Ishikawa (cell line): ENCODE measurements around the gene HELT.

Experiments
- CEBPB ChIP-seq: IDR thresholded peaks from 2 replicates; pipeline ENCODE4 v1.6.1; 2012
- CREB1 ChIP-seq: IDR thresholded peaks from 2 replicates; pipeline ENCODE4 v1.6.1; 2012; ENCODE audit warnings: low read depth
- EGR1 ChIP-seq: IDR thresholded peaks from 2 replicates; pipeline ENCODE4 v1.6.1; 2012
- EP300 ChIP-seq: IDR thresholded peaks from 2 replicates; pipeline ENCODE4 v1.6.1; 2012; ENCODE audit warnings: borderline replicate concordance
- FOXM1 ChIP-seq: IDR thresholded peaks from 2 replicates; pipeline ENCODE4 v1.6.1; 2012; ENCODE audit warnings: low read depth, borderline replicate concordance
- NFIC ChIP-seq: IDR thresholded peaks from 2 replicates; pipeline ENCODE4 v1.6.1; 2012
- RAD21 ChIP-seq: IDR thresholded peaks from 2 replicates; pipeline ENCODE4 v1.6.1; 2012; ENCODE audit warnings: low read depth
- TAF1 ChIP-seq: IDR thresholded peaks from 2 replicates; pipeline ENCODE4 v1.6.1; 2012; ENCODE audit warnings: low read depth, mild to moderate bottlenecking
- TCF12 ChIP-seq: IDR thresholded peaks from 2 replicates; pipeline ENCODE4 v1.6.1; 2012; ENCODE audit warnings: low read depth
- TEAD4 ChIP-seq: IDR thresholded peaks from 2 replicates; pipeline ENCODE4 v1.6.1; 2012
- YY1 ChIP-seq: IDR thresholded peaks from 2 replicates; pipeline ENCODE4 v1.6.1; 2012; ENCODE audit warnings: low read depth
- ZBTB7A ChIP-seq: IDR thresholded peaks from 2 replicates; pipeline ENCODE4 v1.6.1; 2012; ENCODE audit warnings: low read depth
- TF ChIP-seq, protein P1 (sequence below): IDR thresholded peaks from 2 replicates; pipeline ENCODE4 v1.6.1; 2012
- TF ChIP-seq, protein P2 (sequence below): IDR thresholded peaks from 2 replicates; pipeline ENCODE4 v1.6.1; 2012
- TF ChIP-seq, protein P3 (sequence below): IDR thresholded peaks from 2 replicates; pipeline ENCODE4 v1.6.1; 2012; ENCODE audit warnings: low read depth, mild to moderate bottlenecking

The HELT gene

DNA sequence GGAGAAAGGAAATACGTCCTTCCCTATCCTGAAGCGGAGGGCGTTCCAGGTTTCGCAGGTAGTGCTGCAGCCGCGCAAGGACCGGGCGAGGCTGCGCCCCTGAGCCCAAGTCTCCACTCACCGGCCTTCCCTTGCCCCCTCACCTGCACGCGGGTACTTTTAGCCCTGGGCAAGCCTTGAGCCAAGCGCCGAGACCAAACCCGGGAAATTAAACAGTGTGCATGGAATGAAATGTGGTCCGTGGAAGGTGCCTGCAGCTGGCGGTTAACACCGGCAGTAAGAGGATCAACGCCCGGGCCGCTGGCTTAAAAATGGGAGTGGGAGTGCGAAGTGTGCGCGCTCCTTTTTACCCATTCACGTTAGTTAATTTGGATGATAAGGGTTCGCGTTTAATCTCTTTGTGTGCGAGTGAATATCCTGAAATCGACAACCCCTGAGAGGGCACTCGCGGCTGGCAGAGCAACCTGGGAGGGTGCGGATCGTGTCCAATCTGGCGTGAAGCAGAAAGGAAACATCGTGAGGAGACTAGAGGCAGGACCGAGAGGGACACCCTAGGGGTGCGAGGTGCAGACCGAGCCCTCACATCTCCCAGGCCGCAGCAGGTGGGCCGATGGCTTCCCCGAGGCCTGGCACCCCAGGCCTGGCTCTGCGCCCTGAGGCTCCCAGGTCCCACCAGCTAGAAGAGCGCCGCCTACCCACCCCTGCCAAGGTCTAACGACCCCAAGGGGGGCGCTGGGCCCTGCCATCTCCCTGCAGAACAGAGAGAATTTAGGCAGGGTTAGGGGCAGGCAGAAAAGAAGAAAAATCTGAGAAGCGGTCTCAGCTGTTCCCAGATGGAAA, 2.0 kb upstream of the HELT start:
- TF ChIP-seq, protein P1, sequence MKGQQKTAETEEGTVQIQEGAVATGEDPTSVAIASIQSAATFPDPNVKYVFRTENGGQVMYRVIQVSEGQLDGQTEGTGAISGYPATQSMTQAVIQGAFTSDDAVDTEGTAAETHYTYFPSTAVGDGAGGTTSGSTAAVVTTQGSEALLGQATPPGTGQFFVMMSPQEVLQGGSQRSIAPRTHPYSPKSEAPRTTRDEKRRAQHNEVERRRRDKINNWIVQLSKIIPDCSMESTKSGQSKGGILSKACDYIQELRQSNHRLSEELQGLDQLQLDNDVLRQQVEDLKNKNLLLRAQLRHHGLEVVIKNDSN, result no peak
- TF ChIP-seq FOXM1 (no peak), CEBPB (no peak), RAD21 (no peak), CREB1 (no peak), TAF1 (no peak), ZBTB7A (no peak), TCF12 (no peak), EGR1 (no peak)
- TF ChIP-seq, protein P2, sequence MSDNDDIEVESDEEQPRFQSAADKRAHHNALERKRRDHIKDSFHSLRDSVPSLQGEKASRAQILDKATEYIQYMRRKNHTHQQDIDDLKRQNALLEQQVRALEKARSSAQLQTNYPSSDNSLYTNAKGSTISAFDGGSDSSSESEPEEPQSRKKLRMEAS, result no peak
- TF ChIP-seq, protein P3, sequence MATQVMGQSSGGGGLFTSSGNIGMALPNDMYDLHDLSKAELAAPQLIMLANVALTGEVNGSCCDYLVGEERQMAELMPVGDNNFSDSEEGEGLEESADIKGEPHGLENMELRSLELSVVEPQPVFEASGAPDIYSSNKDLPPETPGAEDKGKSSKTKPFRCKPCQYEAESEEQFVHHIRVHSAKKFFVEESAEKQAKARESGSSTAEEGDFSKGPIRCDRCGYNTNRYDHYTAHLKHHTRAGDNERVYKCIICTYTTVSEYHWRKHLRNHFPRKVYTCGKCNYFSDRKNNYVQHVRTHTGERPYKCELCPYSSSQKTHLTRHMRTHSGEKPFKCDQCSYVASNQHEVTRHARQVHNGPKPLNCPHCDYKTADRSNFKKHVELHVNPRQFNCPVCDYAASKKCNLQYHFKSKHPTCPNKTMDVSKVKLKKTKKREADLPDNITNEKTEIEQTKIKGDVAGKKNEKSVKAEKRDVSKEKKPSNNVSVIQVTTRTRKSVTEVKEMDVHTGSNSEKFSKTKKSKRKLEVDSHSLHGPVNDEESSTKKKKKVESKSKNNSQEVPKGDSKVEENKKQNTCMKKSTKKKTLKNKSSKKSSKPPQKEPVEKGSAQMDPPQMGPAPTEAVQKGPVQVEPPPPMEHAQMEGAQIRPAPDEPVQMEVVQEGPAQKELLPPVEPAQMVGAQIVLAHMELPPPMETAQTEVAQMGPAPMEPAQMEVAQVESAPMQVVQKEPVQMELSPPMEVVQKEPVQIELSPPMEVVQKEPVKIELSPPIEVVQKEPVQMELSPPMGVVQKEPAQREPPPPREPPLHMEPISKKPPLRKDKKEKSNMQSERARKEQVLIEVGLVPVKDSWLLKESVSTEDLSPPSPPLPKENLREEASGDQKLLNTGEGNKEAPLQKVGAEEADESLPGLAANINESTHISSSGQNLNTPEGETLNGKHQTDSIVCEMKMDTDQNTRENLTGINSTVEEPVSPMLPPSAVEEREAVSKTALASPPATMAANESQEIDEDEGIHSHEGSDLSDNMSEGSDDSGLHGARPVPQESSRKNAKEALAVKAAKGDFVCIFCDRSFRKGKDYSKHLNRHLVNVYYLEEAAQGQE, result no peak

DNA sequence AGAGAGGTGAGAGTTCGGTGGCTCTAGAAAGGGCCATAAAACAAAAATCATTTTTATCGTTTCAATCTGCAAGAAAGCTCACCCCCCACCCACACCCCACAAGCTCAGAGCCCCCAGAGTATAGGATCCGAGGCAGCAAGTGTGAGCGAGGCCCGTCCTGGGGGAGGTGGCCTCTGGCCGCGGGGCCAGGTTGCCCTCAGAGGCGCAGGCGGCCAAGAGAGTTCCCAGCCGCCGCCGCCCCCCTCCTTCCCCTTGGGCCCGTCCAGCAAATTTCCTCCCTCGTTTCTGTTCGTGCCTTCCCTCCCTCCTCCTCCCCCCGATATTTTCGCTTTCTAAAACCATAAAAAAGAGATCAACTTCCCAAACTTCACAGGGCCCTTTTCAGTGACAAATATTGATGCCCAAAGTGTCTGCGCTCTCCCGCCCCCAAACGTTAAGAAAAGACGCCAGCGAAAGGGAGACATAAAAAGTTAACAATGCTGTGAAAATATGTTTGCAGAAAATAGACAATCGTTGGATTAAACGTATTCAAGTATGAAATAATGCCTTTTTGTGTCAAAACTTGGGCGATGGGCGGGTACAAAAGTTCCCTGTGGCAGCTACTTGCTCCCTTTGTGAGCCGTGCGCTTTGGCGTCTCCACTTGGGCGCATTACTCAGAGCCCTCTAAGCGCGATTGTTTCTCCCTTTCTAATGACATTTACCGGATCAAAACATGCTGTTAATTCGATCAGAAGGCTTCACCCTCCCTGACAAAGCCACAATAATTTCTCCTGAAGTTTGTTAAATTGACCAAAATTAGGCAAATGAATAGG, 1.1 kb upstream of the HELT start:
- no peak for TF ChIP-seq YY1
- no peak for TF ChIP-seq EP300
- TF ChIP-seq, protein P3, result no peak
- TF ChIP-seq NFIC, result no peak

DNA sequence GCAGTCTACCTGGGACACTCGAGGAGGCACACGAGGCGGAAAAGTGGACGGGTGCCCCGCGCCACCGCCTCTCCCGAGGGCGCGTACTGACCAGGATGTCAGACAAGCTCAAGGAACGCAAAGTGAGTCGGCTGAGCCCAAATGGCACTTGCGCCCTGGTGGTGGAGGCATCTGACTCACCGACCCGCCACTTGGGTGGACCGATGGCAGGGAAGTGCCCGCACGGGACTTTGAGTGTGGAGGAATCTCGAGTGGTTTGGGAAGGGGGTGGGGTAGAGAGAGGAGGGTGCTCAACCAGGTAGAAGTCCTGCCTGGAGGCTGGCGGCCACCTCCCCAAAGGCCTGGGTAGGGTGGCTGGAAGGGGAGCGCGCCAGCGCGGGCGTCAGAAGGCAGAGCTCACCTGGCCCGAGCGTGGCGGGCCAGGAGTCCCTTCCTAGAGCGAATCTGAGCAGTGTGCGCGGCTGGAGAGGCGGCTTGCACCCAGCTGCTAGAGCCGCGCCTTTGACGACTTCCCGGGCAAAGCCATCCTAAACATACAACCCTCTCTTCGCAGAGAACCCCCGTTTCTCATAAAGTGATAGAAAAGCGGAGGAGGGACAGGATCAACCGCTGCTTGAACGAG, 655 bp downstream of the HELT start:
- TF ChIP-seq EGR1 (no peak), TEAD4 (no peak), CEBPB (no peak), TCF12 (0 out of 2 replicates have a peak, but pooled peaks have one; percentile 8), RAD21 (no peak), CREB1 (no peak)
- TF ChIP-seq, protein P2, result peak; percentile 45
- TF ChIP-seq, protein P3, result no peak

DNA sequence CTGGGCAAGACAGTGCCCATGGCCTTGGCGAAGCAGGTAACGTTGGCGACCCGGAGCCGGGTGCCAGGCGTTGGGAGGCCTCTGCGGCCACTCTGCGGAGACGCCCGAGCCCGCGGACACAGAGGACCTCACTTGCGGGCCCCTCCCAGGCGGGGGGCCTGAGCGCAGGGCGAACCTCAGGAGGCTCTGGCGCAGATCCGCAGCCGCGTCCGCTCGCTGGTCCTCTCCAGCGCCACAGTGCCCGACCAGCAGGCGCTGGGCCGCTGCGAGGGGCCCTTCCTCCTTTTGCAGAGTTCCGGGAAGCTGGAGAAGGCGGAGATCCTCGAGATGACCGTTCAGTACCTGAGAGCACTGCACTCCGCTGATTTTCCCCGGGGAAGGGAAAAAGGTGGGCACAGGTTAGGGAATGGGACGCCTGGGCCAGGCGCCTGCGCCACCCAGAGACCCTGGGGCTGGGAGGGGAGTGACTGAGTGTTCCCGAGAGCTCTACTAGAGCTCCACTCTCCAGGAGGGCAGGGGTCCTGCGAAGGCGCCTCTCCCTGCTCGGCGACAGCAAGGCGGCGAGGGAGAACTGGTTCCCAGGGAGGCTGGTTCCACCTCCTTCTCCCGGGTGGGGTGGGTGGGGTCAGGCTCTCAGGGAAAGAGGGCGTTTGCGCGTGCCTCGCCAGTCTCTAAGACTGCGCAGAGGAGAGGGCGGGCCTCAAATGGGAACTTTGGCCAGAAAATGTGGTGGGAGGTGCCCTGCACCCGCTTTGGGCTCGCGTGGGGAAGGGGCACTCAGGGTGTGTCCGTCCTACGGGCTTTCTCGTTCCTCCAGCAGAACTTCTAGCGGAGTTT, 1.4 kb downstream of the HELT start:
- TF ChIP-seq, protein P1, result no peak
- TF ChIP-seq, protein P3, result no peak
- no peak for TF ChIP-seq YY1
- no peak for TF ChIP-seq TCF12
- no peak for TF ChIP-seq FOXM1
- no peak for TF ChIP-seq NFIC
- no peak for TF ChIP-seq TEAD4
- TF ChIP-seq RAD21, result no peak
- TF ChIP-seq, protein P2, result no peak
- no peak for TF ChIP-seq EGR1
- TF ChIP-seq EP300, result no peak
- TF ChIP-seq CREB1, result no peak
- no peak; the same call in 1 of the 2 replicates for TF ChIP-seq TAF1
- TF ChIP-seq ZBTB7A, result no peak; the same call in 1 of the 2 replicates
- no peak for TF ChIP-seq CEBPB
